ENCODE measurements around the gene PSORS1C1.
"Not testable (repeated sequence)": the region's sequence is repeated elsewhere in the genome, so short reads cannot be mapped to it uniquely, and the experiment has no call there.

Gene PSORS1C1

DNA sequence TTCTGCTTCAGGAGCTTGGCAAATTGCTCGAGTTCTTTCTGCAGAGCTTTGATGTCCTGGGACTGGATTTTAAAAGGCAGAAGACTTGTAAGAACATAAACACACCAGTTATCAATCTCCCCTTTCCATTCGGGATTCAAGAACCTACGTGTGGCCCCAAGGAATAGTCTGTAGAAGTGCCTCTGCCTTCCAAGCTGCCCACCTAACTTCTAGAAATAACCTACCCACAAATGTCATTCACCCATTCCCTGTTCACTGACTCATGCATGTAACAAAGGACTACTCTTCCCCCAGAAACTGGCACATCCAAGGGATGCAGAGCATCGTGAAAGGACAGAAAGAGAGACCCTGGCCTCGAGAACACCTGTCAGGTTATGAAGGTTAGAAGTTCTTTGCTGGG is 51.4 kb downstream of the PSORS1C1 start:
- ChIA-PET POLR2A (ENCODE audit: low non-redundant PET) (no interaction called here), CTCF (interaction anchor here (0.6 to 0.7 kb wide), 2 partner anchors 26 to 251 kb away, joined by 3 read pairs; no protein-coding TSS in a partner anchor)
- no peak for DNase-seq (ENCODE audit: low spot score)
- no peak overlapping the region for H3K27ac ChIP-seq
- TF ChIP-seq, protein P1, sequence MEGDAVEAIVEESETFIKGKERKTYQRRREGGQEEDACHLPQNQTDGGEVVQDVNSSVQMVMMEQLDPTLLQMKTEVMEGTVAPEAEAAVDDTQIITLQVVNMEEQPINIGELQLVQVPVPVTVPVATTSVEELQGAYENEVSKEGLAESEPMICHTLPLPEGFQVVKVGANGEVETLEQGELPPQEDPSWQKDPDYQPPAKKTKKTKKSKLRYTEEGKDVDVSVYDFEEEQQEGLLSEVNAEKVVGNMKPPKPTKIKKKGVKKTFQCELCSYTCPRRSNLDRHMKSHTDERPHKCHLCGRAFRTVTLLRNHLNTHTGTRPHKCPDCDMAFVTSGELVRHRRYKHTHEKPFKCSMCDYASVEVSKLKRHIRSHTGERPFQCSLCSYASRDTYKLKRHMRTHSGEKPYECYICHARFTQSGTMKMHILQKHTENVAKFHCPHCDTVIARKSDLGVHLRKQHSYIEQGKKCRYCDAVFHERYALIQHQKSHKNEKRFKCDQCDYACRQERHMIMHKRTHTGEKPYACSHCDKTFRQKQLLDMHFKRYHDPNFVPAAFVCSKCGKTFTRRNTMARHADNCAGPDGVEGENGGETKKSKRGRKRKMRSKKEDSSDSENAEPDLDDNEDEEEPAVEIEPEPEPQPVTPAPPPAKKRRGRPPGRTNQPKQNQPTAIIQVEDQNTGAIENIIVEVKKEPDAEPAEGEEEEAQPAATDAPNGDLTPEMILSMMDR (conservative IDR thresholded peaks at IDR 0.05; ENCODE audit: low read depth): no peak

DNA sequence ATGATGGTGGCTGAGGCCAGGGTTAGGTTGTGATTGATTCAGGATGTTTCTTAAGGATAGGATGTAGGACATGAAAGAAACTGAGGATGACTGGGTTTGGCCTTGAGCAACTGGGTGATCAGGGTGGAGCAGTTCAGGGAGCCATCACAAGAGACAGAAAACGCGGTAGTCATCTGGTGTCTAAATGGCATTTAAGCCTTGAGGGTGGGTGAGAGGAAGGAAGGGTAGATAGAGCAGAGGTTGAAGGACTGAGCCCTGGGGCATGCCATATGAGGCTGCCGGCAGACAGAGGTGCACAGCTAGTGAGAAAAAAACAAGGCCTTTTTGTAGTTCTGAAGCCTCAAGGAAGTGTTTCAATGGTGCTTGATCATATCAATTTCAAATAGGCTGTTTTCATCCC is 54.0 kb downstream of the PSORS1C1 start:
- no peak for DNase-seq (ENCODE audit: low spot score)
- no peak overlapping the region for H3K27ac ChIP-seq
- ChIA-PET CTCF (no interaction called here), POLR2A (ENCODE audit: low non-redundant PET) (no interaction called here)
- TF ChIP-seq, protein P1 (conservative IDR thresholded peaks at IDR 0.05; ENCODE audit: low read depth): no peak

DNA sequence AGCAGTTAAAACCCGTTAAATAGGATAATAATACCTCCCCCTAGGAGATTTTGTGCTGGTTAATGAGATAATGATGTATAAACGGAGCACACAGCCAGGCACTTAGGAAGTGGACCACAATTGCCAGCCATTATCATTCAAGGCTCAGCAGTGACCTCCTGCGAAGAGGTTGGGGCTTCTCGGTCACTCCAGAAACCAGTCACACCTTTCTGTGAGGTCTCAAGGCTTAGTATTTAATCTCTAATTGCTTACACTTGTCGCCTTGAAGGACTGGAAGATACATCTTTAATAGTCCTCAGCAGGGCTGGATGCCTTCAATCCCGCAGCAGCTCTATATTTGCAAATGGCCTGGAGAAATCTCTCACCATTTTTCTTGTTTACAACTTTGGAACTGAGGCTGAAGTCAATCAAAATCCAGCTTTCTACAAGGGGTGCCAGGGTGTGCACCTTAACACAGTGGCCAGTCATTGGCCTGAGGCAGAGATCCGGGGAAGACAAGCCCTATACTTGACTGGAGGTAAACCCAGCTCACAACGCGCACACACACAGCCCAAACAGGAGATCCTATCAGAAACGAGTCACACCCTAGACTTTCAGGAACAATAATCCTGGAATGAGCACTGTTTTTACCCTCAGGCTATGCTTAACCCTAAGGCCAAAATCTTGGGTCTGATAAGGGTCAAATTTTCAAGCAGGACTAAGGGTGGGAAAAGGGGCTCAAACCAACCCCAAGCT is 54.7 kb downstream of the PSORS1C1 start:
- TF ChIP-seq, protein P1 (conservative IDR thresholded peaks at IDR 0.05; ENCODE audit: low read depth): no peak
- DNase-seq (ENCODE audit: low spot score): no peak
- POLR2A ChIA-PET (ENCODE audit: low non-redundant PET): no interaction called here
- peak overlapping the region; percentile 59 for H3K27ac ChIP-seq
- CTCF ChIA-PET: interaction anchor here (0.6 kb wide), 1 partner anchor 949 kb away, joined by 3 read pairs; no protein-coding TSS in a partner anchor

DNA sequence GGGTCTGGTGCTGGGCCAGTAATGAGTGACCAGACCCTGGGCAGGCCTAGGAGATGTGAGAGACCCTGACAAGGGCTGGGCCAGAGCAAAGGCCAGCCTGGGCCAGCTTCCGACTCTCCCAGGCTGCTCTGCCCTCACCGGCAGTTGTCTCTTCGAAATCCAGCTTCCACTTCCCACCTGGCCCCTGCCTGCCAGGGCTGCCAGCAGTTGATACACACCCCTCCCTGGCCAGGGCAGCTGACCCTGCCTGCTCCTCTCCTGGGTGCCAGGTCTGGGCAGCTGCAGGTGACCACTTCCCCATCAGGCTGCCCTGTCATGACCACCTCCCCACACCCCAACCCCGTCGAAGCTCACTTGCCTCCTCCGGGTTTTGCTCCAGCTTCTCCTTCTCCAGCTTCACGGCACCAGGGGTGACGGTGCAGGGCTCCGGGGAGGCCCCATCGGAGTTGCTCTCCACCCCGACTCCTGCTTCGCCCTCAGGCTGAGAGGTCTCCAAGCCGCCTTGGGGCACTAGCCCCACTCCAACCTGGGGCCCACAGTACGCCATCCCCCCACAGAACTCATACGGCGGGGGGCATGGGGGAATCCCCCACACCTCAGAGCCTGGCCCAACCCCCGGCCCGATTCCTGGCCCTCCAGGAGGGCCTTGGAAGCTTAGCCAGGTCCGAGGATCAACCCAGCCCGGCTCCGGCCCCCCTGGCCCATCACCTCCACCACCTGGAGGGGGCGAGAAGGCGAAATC is 55.4 kb downstream of the PSORS1C1 start:
- POLR2A ChIA-PET (ENCODE audit: low non-redundant PET); DNase-seq (ENCODE audit: low spot score): not testable (repeated sequence)
- H3K27ac ChIP-seq: peak overlapping the region; percentile 59
- CTCF ChIA-PET: interaction anchor here (0.5 to 0.6 kb wide), 2 partner anchors 439 to 949 kb away, joined by 3 read pairs; no protein-coding TSS in a partner anchor

DNA sequence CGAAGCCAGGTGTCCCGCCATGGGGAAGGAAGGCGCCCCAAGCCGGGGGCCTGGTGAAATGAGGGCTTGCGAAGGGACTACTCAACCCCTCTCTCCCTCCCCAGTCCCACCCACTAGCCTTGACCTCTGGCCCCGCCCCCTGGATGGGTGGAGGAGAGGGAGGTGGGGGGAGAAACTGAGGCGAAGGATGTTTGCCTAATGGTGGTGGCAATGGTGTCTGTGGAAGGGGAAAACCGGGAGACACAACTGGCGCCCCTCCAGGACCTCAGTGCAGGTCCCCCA is 55.9 kb downstream of the PSORS1C1 start, which contains the start of gene POU5F1:
Gene POU5F1 (minus strand): TSS at position 83 of the 282 bp plus-strand sequence. CDS start 62 bp downstream, at position 21.
- no peak for DNase-seq (ENCODE audit: low spot score)
- ChIA-PET POLR2A (ENCODE audit: low non-redundant PET) (no interaction called here), CTCF (no interaction called here)
- TF ChIP-seq, protein P1 (conservative IDR thresholded peaks at IDR 0.05; ENCODE audit: low read depth): no peak
- peak within 1 kb of the TSS; percentile 59 for H3K27ac ChIP-seq

DNA sequence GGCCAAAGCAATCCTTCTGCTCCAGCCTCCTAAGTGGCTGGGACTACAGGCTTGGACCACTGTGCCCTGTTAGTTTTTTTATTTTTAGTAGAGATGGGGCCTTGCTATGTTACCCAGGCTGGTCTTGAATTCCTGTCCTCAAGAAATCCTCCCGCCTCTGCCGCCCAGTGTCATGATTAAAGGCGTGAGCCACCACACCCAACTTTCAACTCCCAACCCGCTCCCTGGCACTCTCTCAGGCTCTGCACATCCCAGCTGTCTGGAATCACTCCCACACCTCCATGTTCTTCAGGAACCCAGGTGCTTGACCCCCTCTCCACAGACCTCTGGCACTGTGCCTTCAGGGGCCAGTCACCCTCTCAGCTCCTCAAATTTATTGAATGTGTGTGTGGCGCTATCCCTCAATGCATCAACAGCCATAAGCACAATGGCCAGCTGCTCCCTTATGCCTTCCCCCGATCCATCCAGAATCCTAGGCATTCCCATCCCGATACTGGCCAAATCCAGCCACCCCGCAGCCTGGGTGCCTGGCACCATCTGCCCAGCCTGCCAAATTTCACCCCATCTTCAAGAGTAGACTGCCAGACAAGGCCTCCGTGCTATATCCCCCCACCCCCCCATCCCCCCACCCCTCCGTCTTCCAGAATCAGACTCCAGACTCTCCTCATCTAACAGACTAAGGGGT is 56.5 kb downstream of the PSORS1C1 start:
- ChIA-PET CTCF (no interaction called here), POLR2A (ENCODE audit: low non-redundant PET) (no interaction called here)
- DNase-seq (ENCODE audit: low spot score): no peak
- H3K27ac ChIP-seq: peak overlapping the region; percentile 42
- TF ChIP-seq, protein P1 (conservative IDR thresholded peaks at IDR 0.05; ENCODE audit: low read depth): no peak
